GM23338 (cell line): Measurements from ENCODE around the gene PDE4B. TPM values are rescaled to one million over a fixed set of nuclear protein-coding genes. Genes with fewer than 3 reads are reported as not detected.

Experiments
- ATAC-seq: fragments of 200-7000 bp; cut with Tn5 transposase; 3 replicates; pipeline ENCODE4 v1.9.1; 2020
- DNase-seq: peaks from one replicate; pipeline ENCODE4 v3.0.0-alpha.2; 2015; ENCODE audit warnings: low spot score
- H2AFZ ChIP-seq: fragments of 200-600 bp; sonication (generic); 2 replicates; pipeline ENCODE4 v1.8.0; 2016; ENCODE audit warnings: antibody characterized with exemption, mild to moderate bottlenecking, moderate library complexity
- H3F3A ChIP-seq: fragments of 200-600 bp; sonication (generic); replicated peaks from 2 replicates; pipeline ENCODE4 v1.8.0; 2017; ENCODE audit warnings: antibody characterized with exemption, mixed run types, low read depth
- H3K27ac ChIP-seq: fragments of 200-600 bp; sonication (generic); 2 replicates; pipeline ENCODE4 v1.6.1; 2016; ENCODE audit warnings: low read depth
- H3K27me3 ChIP-seq: fragments of 200-600 bp; sonication (generic); 2 replicates; pipeline ENCODE4 v1.8.0; 2016; ENCODE audit warnings: mild to moderate bottlenecking, mixed run types, moderate library complexity; ENCODE audit not compliant: insufficient read depth
- H3K36me3 ChIP-seq: fragments of 200-600 bp; sonication (generic); 2 replicates; pipeline ENCODE4 v1.8.0; 2016; ENCODE audit warnings: mild to moderate bottlenecking; ENCODE audit not compliant: insufficient read depth
- H3K4me1 ChIP-seq: fragments of 200-600 bp; sonication (generic); 2 replicates; pipeline ENCODE4 v1.8.0; 2016; ENCODE audit warnings: mild to moderate bottlenecking, moderate library complexity; ENCODE audit not compliant: insufficient read depth
- H3K4me2 ChIP-seq: fragments of 200-600 bp; sonication (generic); 2 replicates; pipeline ENCODE4 v1.7.1; 2017; ENCODE audit warnings: mixed run types
- H3K4me3 ChIP-seq: fragments of 200-600 bp; sonication (generic); 2 replicates; pipeline ENCODE4 v1.6.1; 2016; ENCODE audit warnings: mixed run types
- H3K79me2 ChIP-seq: fragments of 200-600 bp; sonication (generic); replicated peaks from 2 replicates; pipeline ENCODE4 v1.8.0; 2017; ENCODE audit warnings: mild to moderate bottlenecking; ENCODE audit not compliant: insufficient read depth
- H3K9me2 ChIP-seq: fragments of 200-600 bp; sonication (generic); 2 replicates; pipeline ENCODE4 v1.8.0; 2017; ENCODE audit not compliant: insufficient read depth
- H4K20me1 ChIP-seq: fragments of 200-600 bp; sonication (generic); replicated peaks from 2 replicates; pipeline ENCODE4 v1.8.0; 2017; ENCODE audit warnings: mild to moderate bottlenecking; ENCODE audit not compliant: insufficient read depth
- H3K27ac Mint-ChIP-seq: 2 replicates; pipeline ENCODE4 v1.8.0; 2020; ENCODE audit warnings: inconsistent platforms, mild to moderate bottlenecking, moderate library complexity, mixed read lengths
- H3K27me3 Mint-ChIP-seq: 3 replicates; pipeline ENCODE4 v1.8.0; 2022; ENCODE audit warnings: low read depth, mild to moderate bottlenecking, moderate library complexity, mixed read lengths, inconsistent platforms; ENCODE audit not compliant: insufficient read depth, poor library complexity
- H3K36me3 Mint-ChIP-seq: 3 replicates; pipeline ENCODE4 v1.8.0; 2021; ENCODE audit warnings: low read depth, mild to moderate bottlenecking, inconsistent platforms, moderate library complexity, mixed read lengths
- H3K4me1 Mint-ChIP-seq: 3 replicates; pipeline ENCODE4 v1.8.0; 2020; ENCODE audit warnings: mild to moderate bottlenecking, inconsistent platforms, mixed read lengths
- H3K4me3 Mint-ChIP-seq: 3 replicates; pipeline ENCODE4 v1.8.0; 2021; ENCODE audit warnings: moderate library complexity, mild to moderate bottlenecking, inconsistent platforms, mixed read lengths
- H3K9me3 Mint-ChIP-seq: 3 replicates; pipeline ENCODE4 v1.8.0; 2020; ENCODE audit warnings: moderate library complexity, mild to moderate bottlenecking, inconsistent platforms, mixed read lengths
- NANOG ChIP-seq: IDR thresholded peaks from 2 replicates; pipeline ENCODE4 v1.6.1; 2016; ENCODE audit warnings: antibody characterized with exemption, borderline replicate concordance
- STAT1 ChIP-seq: IDR thresholded peaks from one replicate; pipeline ENCODE4 v1.6.1; 2016; ENCODE audit warnings: antibody characterized with exemption; ENCODE audit not compliant: unreplicated experiment
- ZNF114 ChIP-seq: fragments of 250-450 bp; sonication (Bioruptor Pico); IDR thresholded peaks from 2 replicates; pipeline ENCODE4 v1.5.0; 2020; ENCODE audit warnings: mild to moderate bottlenecking, moderate library complexity
- ZNF331 ChIP-seq: fragments of 250-450 bp; sonication (Bioruptor Pico); IDR thresholded peaks from 2 replicates; pipeline ENCODE4 v1.5.0; 2020; ENCODE audit warnings: low read depth, mild to moderate bottlenecking, moderate library complexity
- polyA plus RNA-seq: library from polyadenylated mRNA; unstranded; fragments of >200 nt; fragmentation: Nextera tagmentation; extraction: Ambion mirVana; gene quantifications from 2 replicates; pipeline ENCODE4 v1.2.1, GENCODE V29; 2016
- total RNA-seq: library from RNA; depleted of rRNA; stranded (reverse); fragments of >200 nt; shearing (Covaris generic); gene quantifications from 2 replicates; pipeline ENCODE4 v1.2.3, GENCODE V29; 2014
- TF ChIP-seq, protein P1 (sequence below): IDR thresholded peaks from one replicate; pipeline ENCODE4 v1.6.1; 2018; ENCODE audit warnings: antibody characterized with exemption; ENCODE audit not compliant: unreplicated experiment
- TF ChIP-seq, protein P2 (sequence below): IDR thresholded peaks from 2 replicates; pipeline ENCODE4 v1.6.1; 2016; ENCODE audit warnings: antibody characterized with exemption
- TF ChIP-seq, protein P3 (sequence below): fragments of 250-450 bp; sonication (Bioruptor Pico); IDR thresholded peaks from 2 replicates; pipeline ENCODE4 v1.5.0; 2020; ENCODE audit warnings: mild to moderate bottlenecking, moderate library complexity

The PDE4B gene
- total and polyA plus RNA-seq, 2 experiments from 2014 or later, result 14.0 to 25.6 TPM

- H3F3A ChIP-seq, result no peaks in the 10 kb centered on the region
- H3K9me2 ChIP-seq, result 0 out of 2 replicates have a peak, but pooled peaks cover 5% of the 10 kb centered on the region
- H3K9me3 Mint-ChIP-seq, result no peaks in the 10 kb centered on the region; the same call in 2 of the 3 replicates
- no peaks in the 10 kb centered on the region for H3K4me1 ChIP-seq
- no peaks in the 10 kb centered on the region; the same call in 2 of the 3 replicates for H3K4me1 Mint-ChIP-seq
- H3K27me3 Mint-ChIP-seq, result no peaks in the 10 kb centered on the region
- no peaks in the 10 kb centered on the region for H3K79me2 ChIP-seq
- no peak overlapping the region for H2AFZ ChIP-seq
- no peak overlapping the region for H3K4me3 ChIP-seq
- no peak overlapping the region for H3K4me3 Mint-ChIP-seq
- no peak overlapping the region for H3K4me2 ChIP-seq
- DNase-seq, result no peak
- H3K36me3 Mint-ChIP-seq, result no peaks in the 10 kb centered on the region
- no peaks in the 10 kb centered on the region for H4K20me1 ChIP-seq
- TF ChIP-seq, protein P1, sequence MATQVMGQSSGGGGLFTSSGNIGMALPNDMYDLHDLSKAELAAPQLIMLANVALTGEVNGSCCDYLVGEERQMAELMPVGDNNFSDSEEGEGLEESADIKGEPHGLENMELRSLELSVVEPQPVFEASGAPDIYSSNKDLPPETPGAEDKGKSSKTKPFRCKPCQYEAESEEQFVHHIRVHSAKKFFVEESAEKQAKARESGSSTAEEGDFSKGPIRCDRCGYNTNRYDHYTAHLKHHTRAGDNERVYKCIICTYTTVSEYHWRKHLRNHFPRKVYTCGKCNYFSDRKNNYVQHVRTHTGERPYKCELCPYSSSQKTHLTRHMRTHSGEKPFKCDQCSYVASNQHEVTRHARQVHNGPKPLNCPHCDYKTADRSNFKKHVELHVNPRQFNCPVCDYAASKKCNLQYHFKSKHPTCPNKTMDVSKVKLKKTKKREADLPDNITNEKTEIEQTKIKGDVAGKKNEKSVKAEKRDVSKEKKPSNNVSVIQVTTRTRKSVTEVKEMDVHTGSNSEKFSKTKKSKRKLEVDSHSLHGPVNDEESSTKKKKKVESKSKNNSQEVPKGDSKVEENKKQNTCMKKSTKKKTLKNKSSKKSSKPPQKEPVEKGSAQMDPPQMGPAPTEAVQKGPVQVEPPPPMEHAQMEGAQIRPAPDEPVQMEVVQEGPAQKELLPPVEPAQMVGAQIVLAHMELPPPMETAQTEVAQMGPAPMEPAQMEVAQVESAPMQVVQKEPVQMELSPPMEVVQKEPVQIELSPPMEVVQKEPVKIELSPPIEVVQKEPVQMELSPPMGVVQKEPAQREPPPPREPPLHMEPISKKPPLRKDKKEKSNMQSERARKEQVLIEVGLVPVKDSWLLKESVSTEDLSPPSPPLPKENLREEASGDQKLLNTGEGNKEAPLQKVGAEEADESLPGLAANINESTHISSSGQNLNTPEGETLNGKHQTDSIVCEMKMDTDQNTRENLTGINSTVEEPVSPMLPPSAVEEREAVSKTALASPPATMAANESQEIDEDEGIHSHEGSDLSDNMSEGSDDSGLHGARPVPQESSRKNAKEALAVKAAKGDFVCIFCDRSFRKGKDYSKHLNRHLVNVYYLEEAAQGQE, result no peak
- no peak for TF ChIP-seq STAT1
- no peak for TF ChIP-seq ZNF331
- TF ChIP-seq ZNF114, result no peak
- TF ChIP-seq NANOG, result no peak
- TF ChIP-seq, protein P2, sequence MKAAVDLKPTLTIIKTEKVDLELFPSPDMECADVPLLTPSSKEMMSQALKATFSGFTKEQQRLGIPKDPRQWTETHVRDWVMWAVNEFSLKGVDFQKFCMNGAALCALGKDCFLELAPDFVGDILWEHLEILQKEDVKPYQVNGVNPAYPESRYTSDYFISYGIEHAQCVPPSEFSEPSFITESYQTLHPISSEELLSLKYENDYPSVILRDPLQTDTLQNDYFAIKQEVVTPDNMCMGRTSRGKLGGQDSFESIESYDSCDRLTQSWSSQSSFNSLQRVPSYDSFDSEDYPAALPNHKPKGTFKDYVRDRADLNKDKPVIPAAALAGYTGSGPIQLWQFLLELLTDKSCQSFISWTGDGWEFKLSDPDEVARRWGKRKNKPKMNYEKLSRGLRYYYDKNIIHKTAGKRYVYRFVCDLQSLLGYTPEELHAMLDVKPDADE, result no peak
- TF ChIP-seq, protein P3, sequence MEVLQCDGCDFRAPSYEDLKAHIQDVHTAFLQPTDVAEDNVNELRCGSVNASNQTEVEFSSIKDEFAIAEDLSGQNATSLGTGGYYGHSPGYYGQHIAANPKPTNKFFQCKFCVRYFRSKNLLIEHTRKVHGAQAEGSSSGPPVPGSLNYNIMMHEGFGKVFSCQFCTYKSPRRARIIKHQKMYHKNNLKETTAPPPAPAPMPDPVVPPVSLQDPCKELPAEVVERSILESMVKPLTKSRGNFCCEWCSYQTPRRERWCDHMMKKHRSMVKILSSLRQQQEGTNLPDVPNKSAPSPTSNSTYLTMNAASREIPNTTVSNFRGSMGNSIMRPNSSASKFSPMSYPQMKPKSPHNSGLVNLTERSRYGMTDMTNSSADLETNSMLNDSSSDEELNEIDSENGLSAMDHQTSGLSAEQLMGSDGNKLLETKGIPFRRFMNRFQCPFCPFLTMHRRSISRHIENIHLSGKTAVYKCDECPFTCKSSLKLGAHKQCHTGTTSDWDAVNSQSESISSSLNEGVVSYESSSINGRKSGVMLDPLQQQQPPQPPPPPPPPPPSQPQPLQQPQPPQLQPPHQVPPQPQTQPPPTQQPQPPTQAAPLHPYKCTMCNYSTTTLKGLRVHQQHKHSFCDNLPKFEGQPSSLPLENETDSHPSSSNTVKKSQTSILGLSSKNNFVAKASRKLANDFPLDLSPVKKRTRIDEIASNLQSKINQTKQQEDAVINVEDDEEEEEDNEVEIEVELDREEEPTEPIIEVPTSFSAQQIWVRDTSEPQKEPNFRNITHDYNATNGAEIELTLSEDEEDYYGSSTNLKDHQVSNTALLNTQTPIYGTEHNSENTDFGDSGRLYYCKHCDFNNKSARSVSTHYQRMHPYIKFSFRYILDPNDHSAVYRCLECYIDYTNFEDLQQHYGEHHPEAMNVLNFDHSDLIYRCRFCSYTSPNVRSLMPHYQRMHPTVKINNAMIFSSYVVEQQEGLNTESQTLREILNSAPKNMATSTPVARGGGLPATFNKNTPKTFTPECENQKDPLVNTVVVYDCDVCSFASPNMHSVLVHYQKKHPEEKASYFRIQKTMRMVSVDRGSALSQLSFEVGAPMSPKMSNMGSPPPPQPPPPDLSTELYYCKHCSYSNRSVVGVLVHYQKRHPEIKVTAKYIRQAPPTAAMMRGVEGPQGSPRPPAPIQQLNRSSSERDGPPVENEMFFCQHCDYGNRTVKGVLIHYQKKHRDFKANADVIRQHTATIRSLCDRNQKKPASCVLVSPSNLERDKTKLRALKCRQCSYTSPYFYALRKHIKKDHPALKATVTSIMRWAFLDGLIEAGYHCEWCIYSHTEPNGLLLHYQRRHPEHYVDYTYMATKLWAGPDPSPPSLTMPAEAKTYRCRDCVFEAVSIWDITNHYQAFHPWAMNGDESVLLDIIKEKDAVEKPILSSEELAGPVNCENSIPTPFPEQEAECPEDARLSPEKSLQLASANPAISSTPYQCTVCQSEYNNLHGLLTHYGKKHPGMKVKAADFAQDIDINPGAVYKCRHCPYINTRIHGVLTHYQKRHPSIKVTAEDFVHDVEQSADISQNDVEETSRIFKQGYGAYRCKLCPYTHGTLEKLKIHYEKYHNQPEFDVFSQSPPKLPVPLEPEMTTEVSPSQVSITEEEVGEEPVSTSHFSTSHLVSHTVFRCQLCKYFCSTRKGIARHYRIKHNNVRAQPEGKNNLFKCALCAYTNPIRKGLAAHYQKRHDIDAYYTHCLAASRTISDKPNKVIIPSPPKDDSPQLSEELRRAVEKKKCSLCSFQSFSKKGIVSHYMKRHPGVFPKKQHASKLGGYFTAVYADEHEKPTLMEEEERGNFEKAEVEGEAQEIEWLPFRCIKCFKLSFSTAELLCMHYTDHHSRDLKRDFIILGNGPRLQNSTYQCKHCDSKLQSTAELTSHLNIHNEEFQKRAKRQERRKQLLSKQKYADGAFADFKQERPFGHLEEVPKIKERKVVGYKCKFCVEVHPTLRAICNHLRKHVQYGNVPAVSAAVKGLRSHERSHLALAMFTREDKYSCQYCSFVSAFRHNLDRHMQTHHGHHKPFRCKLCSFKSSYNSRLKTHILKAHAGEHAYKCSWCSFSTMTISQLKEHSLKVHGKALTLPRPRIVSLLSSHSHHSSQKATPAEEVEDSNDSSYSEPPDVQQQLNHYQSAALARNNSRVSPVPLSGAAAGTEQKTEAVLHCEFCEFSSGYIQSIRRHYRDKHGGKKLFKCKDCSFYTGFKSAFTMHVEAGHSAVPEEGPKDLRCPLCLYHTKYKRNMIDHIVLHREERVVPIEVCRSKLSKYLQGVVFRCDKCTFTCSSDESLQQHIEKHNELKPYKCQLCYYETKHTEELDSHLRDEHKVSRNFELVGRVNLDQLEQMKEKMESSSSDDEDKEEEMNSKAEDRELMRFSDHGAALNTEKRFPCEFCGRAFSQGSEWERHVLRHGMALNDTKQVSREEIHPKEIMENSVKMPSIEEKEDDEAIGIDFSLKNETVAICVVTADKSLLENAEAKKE (CRISPR knock-in tag), result no peak
- no peak for ATAC-seq
- H3K27me3 ChIP-seq, result no peaks in the 10 kb centered on the region
- H3K36me3 ChIP-seq, result no peaks in the 10 kb centered on the region
- H3K27ac Mint-ChIP-seq, result no peak overlapping the region
- H3K27ac ChIP-seq, result no peak overlapping the region
Measured at GRCh38 chr1:65821386-65821785, 28.7 kb downstream of the PDE4B start.
